ENCODE data around the gene HLCS.

The HLCS gene

GRCh38 chr21:36914244-36915013 is 52.0 kb downstream of the HLCS start:
- no peak for DNase-seq

GRCh38 chr21:36913247-36914169 is 53.0 kb downstream of the HLCS start:
- no peak for DNase-seq

- DNase-seq = no peak
Measured at GRCh38 chr21:36910581-36911307, 55.7 kb downstream of the HLCS start.

- DNase-seq = no peak
Measured at GRCh38 chr21:36909901-36910561, 56.4 kb downstream of the HLCS start.

GRCh38 chr21:36909423-36909822 is 57.0 kb downstream of the HLCS start:
- DNase-seq = no peak

- no peak for DNase-seq
Measured at GRCh38 chr21:36908260-36908908, 58.1 kb downstream of the HLCS start.

GRCh38 chr21:36904093-36904666 is 62.3 kb downstream of the HLCS start:
- no peak for DNase-seq

- no peak for DNase-seq
Measured at GRCh38 chr21:36902793-36903192, 63.7 kb downstream of the HLCS start.

GRCh38 chr21:36902331-36902730 is 64.1 kb downstream of the HLCS start:
- no peak for DNase-seq

- no peak for DNase-seq
Measured at GRCh38 chr21:36901575-36901974, 64.9 kb downstream of the HLCS start.

- no peak for DNase-seq
Measured at GRCh38 chr21:36893581-36893980, 72.9 kb downstream of the HLCS start.

- no peak for DNase-seq
Measured at GRCh38 chr21:36892201-36892600, 74.3 kb downstream of the HLCS start.

GRCh38 chr21:36891692-36892091 is 74.8 kb downstream of the HLCS start:
- no peak for DNase-seq

GRCh38 chr21:36891121-36891520 is 75.3 kb downstream of the HLCS start:
- no peak for DNase-seq

- DNase-seq = no peak
Measured at GRCh38 chr21:36890086-36890485, 76.4 kb downstream of the HLCS start.

- DNase-seq = no peak
Measured at GRCh38 chr21:36889401-36889800, 77.1 kb downstream of the HLCS start.

GRCh38 chr21:36888466-36888865 is 78.0 kb downstream of the HLCS start:
- no peak for DNase-seq

- DNase-seq = no peak
Measured at GRCh38 chr21:36887963-36888362, 78.5 kb downstream of the HLCS start.

GRCh38 chr21:36883532-36884486 is 82.7 kb downstream of the HLCS start:
- no peak for DNase-seq

- DNase-seq = no peak
Measured at GRCh38 chr21:36882776-36883175, 83.7 kb downstream of the HLCS start.

GRCh38 chr21:36881228-36881627 is 85.2 kb downstream of the HLCS start:
- no peak for DNase-seq
